OCI-LY1 (cell line): ENCODE data around the gene ATG14.

Experiments used
- H2AFZ ChIP-seq: fragments of 200-600 bp; sonication (generic), shearing (Covaris generic); 2 replicates; pipeline ENCODE4 v1.6.0; 2014; ENCODE audit warnings: antibody characterized with exemption, mild to moderate bottlenecking, low read length
- H3F3A ChIP-seq: fragments of 200-600 bp; sonication (generic), shearing (Covaris generic); 2 replicates; pipeline ENCODE4 v1.6.0; 2014; ENCODE audit warnings: mild to moderate bottlenecking, antibody characterized with exemption, low read length, moderate library complexity; ENCODE audit not compliant: insufficient read depth
- H3K27ac ChIP-seq: fragments of 200-600 bp; sonication (generic); 2 replicates; pipeline ENCODE4 v1.5.1; 2014; ENCODE audit warnings: low read length, mixed run types, mild to moderate bottlenecking, low read depth; ENCODE audit not compliant: poor library complexity, severe bottlenecking
- H3K27me3 ChIP-seq: fragments of 200-600 bp; sonication (generic); 2 replicates; pipeline ENCODE4 v1.6.0; 2014; ENCODE audit warnings: antibody characterized with exemption, mild to moderate bottlenecking, low read length, moderate library complexity; ENCODE audit not compliant: insufficient read depth
- H3K36me3 ChIP-seq: fragments of 200-600 bp; sonication (generic); 2 replicates; pipeline ENCODE4 v1.6.1; 2014; ENCODE audit warnings: mild to moderate bottlenecking, antibody characterized with exemption, low read length, moderate library complexity, mixed read lengths; ENCODE audit not compliant: insufficient read depth
- H3K4me1 ChIP-seq: fragments of 200-600 bp; sonication (generic); 2 replicates; pipeline ENCODE4 v1.5.1; 2014; ENCODE audit warnings: mild to moderate bottlenecking, low read length, moderate library complexity; ENCODE audit not compliant: insufficient read depth, severe bottlenecking
- H3K4me2 ChIP-seq: fragments of 200-600 bp; sonication (generic), shearing (Covaris generic); 2 replicates; pipeline ENCODE4 v1.6.1; 2014; ENCODE audit warnings: low read length
- H3K4me3 ChIP-seq: fragments of 200-600 bp; sonication (generic); 2 replicates; pipeline ENCODE4 v1.5.1; 2014; ENCODE audit warnings: low read length, low read depth, mild to moderate bottlenecking, mixed read lengths; ENCODE audit not compliant: poor library complexity, severe bottlenecking
- H3K79me2 ChIP-seq: fragments of 200-600 bp; shearing (Covaris generic); 2 replicates; pipeline ENCODE4 v1.6.1; 2016; ENCODE audit warnings: mixed run types, low read length, mixed read lengths; ENCODE audit not compliant: insufficient read depth
- H3K9ac ChIP-seq: fragments of 200-600 bp; sonication (generic), shearing (Covaris generic); 2 replicates; pipeline ENCODE4 v1.6.1; 2014; ENCODE audit warnings: mild to moderate bottlenecking, low read length, mixed read lengths
- H3K9me2 ChIP-seq: fragments of 200-600 bp; sonication (generic), shearing (Covaris generic); 2 replicates; pipeline ENCODE4 v1.6.1; 2014; ENCODE audit warnings: low read depth, mild to moderate bottlenecking, low read length, mixed read lengths
- H3K9me3 ChIP-seq: fragments of 200-600 bp; shearing (Covaris generic); 2 replicates; pipeline ENCODE4 v1.6.1; 2014; ENCODE audit warnings: low read length, mixed read lengths
- H4K20me1 ChIP-seq: fragments of 200-600 bp; sonication (generic), shearing (Covaris generic); 2 replicates; pipeline ENCODE4 v1.6.0; 2016; ENCODE audit warnings: mild to moderate bottlenecking, low read length; ENCODE audit not compliant: insufficient read depth
- EZH2 ChIP-seq: fragments of 200-600 bp; sonication (generic), shearing (Covaris generic); IDR thresholded peaks from 2 replicates; pipeline ENCODE4 v1.8.0; 2017; ENCODE audit warnings: borderline replicate concordance, mixed run types, mild to moderate bottlenecking, antibody characterized with exemption, low read length, moderate library complexity, mixed read lengths
- TF ChIP-seq, protein P1 (sequence below): fragments of 200-600 bp; sonication (generic), shearing (Covaris generic); IDR thresholded peaks from 2 replicates; pipeline ENCODE4 v1.5.1; 2017; ENCODE audit warnings: mild to moderate bottlenecking, antibody characterized with exemption, low read length, moderate library complexity, mixed read lengths

ATG14 gene

GRCh38 chr14:55449116-55449515 lies 37.5 kb upstream of the ATG14 start:
- H3K4me1 ChIP-seq: no peaks in the 10 kb centered on the region
- H3K27me3 ChIP-seq: 0 out of 2 replicates have a peak, but pooled peaks cover under 1% of the 10 kb centered on the region
- H3K9ac ChIP-seq: no peak overlapping the region
- no peaks in the 10 kb centered on the region for H4K20me1 ChIP-seq
- H3K27ac ChIP-seq: no peak overlapping the region
- H2AFZ ChIP-seq: no peak overlapping the region
- H3K79me2 ChIP-seq: no peaks in the 10 kb centered on the region
- no peak overlapping the region for H3K4me3 ChIP-seq
- no peak for TF ChIP-seq EZH2
- TF ChIP-seq, protein P1, sequence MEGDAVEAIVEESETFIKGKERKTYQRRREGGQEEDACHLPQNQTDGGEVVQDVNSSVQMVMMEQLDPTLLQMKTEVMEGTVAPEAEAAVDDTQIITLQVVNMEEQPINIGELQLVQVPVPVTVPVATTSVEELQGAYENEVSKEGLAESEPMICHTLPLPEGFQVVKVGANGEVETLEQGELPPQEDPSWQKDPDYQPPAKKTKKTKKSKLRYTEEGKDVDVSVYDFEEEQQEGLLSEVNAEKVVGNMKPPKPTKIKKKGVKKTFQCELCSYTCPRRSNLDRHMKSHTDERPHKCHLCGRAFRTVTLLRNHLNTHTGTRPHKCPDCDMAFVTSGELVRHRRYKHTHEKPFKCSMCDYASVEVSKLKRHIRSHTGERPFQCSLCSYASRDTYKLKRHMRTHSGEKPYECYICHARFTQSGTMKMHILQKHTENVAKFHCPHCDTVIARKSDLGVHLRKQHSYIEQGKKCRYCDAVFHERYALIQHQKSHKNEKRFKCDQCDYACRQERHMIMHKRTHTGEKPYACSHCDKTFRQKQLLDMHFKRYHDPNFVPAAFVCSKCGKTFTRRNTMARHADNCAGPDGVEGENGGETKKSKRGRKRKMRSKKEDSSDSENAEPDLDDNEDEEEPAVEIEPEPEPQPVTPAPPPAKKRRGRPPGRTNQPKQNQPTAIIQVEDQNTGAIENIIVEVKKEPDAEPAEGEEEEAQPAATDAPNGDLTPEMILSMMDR: no peak
- no peaks in the 10 kb centered on the region for H3K9me2 ChIP-seq
- no peaks in the 10 kb centered on the region for H3K9me3 ChIP-seq
- no peak overlapping the region for H3K4me2 ChIP-seq
- no peaks in the 10 kb centered on the region for H3K36me3 ChIP-seq
- no peaks in the 10 kb centered on the region for H3F3A ChIP-seq

DNA sequence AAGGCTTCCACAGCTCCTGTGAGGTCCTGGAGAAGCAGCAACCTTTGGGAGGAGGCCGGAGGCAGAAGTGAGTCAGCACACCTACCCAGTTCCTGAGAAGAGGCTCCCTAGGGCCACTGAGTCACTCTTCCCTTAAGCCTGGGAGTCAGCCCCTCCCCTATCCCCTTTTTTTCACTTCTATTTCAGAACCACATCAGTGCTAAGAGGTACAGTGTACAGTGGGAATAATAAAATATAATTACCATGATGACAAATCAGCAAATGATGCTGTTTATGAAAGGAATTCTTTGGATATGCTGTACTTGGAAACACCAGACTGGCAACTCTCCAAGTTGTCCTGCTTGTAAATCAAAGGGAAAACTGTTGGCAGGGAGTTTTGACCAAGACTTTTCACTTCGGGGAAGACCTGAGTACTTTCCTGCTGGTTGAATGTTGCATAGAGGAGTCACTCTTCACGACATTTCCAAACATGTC lies 36.5 kb upstream of the ATG14 start:
- Histone ChIP-seq H4K20me1 (no peaks in the 10 kb centered on the region), H3F3A (no peaks in the 10 kb centered on the region), H3K9ac (no peak overlapping the region), H3K36me3 (no peaks in the 10 kb centered on the region), H3K4me3 (no peak overlapping the region), H3K9me2 (no peaks in the 10 kb centered on the region), H3K79me2 (no peaks in the 10 kb centered on the region), H3K27ac (no peak overlapping the region), H3K4me2 (no peak overlapping the region), H2AFZ (no peak overlapping the region), H3K9me3 (no peaks in the 10 kb centered on the region), H3K27me3 (no peaks in the 10 kb centered on the region), H3K4me1 (no peaks in the 10 kb centered on the region)
- no peak for TF ChIP-seq EZH2
- TF ChIP-seq, protein P1: no peak

DNA sequence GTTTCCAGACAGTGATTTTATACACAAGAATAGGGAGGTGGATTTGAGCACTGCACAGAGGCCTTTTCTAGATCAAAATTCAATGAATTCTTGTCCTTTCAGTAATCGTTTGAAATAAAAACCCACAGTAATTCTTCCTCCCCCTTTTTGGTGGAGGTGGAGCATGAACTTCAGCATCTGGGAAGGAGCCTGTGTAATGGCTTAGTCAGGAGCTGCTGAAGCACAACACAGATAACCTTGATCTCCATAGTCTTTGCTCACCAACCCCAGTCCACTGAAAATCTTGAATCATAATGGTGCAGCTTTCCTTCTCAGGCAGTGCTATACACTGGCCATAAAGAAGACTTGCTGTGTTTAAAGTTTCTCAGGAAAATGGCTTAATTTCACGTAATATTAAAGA lies 35.2 kb upstream of the ATG14 start:
- Histone ChIP-seq H3K9ac (no peak overlapping the region), H4K20me1 (no peaks in the 10 kb centered on the region), H3F3A (no peaks in the 10 kb centered on the region), H3K9me3 (no peaks in the 10 kb centered on the region), H3K27me3 (no peaks in the 10 kb centered on the region), H3K36me3 (no peaks in the 10 kb centered on the region), H3K27ac (no peak overlapping the region), H3K4me2 (no peak overlapping the region), H2AFZ (no peak overlapping the region), H3K9me2 (no peaks in the 10 kb centered on the region), H3K4me3 (no peak overlapping the region), H3K79me2 (no peaks in the 10 kb centered on the region), H3K4me1 (no peaks in the 10 kb centered on the region)
- no peak for TF ChIP-seq EZH2
- TF ChIP-seq, protein P1: no peak
